Subcutaneous adipose tissue (tissue), 4 donors: Measurements from ENCODE around the gene EDN2. TPM values are rescaled to one million over a fixed set of nuclear protein-coding genes. Genes with fewer than 3 reads are reported as not detected.

ENCODE experiments used
- CTCF ChIP-seq: fragments of 450-650 bp; IDR thresholded peaks from one replicate; pipeline ENCODE4 v1.5.1; 2016; ENCODE audit warnings: low read depth, mild to moderate bottlenecking, control low read depth, antibody characterized with exemption, moderate library complexity
- total RNA-seq, 4 donors: library from RNA; depleted of rRNA; stranded (reverse); fragments of >200 nt; gene quantifications; one replicate each; pipeline ENCODE4 v1.1.0, GENCODE V29; 2016

EDN2 gene
- total RNA-seq, 4 donors from 2014 or later: 1.1 TPM; not detected in 3

GRCh38 chr1:41475346-41475745, 9.1 kb downstream of the EDN2 start:
- TF ChIP-seq CTCF: no peak

DNA sequence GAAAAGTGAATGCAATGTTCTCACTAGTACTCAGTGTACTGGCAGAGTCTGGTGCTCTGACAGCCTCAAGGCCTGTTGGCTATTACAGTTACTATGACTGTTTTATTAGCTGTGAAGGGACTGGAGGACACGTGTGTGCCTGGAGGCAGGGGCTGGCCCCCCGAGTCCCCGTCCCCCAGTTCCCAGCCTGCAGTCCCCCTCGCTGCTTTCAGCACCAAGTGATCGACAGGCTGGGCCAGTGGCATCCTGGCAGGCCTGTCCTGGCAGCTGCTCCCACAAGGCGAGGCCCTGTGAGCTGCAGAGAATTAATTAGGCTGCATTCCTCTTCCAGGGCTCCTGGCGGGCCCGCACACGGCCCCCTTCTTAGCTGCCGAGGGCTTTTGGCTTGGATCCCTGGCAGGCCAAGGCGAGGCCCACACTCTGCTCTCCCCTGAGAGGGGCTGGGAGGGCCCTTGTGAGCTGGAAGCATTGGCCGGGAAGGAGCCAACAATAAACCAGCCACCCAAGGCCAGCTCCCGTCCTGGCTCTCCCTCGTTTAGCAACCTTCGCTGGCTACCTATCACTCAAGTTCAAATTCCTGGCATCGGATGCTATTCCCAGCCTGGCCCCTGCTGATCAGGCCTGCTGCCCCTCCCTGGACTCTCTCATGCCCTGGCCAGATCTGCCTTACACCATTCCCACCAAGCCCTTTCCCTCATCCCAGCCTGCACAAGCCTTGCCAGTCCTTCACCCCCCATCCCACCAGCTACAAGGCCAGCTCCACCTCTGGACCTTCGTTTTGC, 9.8 kb downstream of the EDN2 start:
- TF ChIP-seq CTCF: no peak

GRCh38 chr1:41473738-41474362, 10.6 kb downstream of the EDN2 start:
- TF ChIP-seq CTCF: no peak

GRCh38 chr1:41471658-41472057, 12.8 kb downstream of the EDN2 start:
- no peak for TF ChIP-seq CTCF

DNA sequence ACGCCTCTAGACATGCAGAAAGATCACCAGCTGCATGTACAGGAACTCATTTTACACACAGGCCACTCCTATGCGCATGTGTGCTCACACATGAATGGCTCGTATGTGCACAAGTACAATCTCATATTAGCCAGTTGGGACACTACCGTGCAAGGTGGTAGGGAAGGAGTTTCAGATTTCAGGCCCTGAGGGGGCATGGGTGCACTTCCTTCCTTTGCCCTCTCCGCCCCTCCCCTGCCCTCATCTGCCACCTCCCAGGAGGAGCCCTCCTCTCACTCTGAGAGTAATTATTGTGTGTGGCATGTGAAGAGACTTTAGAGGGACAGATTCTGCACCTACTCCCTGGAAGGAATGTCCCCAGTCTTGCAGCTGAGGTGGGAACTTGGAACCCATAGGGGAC, 14.8 kb downstream of the EDN2 start:
- TF ChIP-seq CTCF: no peak

- TF ChIP-seq CTCF: no peak
Observed at GRCh38 chr1:41468122-41468762, 16.2 kb downstream of the EDN2 start.

DNA sequence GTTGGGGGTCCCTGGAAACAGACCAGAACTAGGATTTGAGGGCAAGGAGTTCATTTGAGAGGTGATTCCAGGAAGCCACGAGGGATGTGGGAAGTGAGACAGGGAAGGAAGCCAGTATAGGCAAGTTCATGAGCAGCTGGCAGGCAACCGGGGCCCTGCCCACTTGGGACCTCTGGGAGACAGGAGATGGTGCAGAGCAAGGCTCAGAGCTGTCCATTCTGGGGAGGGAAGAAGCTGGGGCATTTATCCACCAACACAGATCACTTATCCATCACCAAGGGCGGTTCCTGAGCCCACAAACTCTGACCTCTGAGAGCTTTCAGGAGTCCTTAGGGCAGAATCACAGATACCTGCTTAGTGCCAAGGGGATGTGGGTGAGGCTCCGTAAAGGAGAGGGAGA, 16.8 kb downstream of the EDN2 start:
- TF ChIP-seq CTCF: no peak
